ENCODE data around the gene NQO2. TPM values are rescaled to one million over a fixed set of nuclear protein-coding genes. Genes with fewer than 3 reads are reported as not detected.

Gene NQO2
- polyA plus RNA-seq, 1 of the 3 experiments (the other 2 are of a cell fraction) = 19.2 TPM

DNA sequence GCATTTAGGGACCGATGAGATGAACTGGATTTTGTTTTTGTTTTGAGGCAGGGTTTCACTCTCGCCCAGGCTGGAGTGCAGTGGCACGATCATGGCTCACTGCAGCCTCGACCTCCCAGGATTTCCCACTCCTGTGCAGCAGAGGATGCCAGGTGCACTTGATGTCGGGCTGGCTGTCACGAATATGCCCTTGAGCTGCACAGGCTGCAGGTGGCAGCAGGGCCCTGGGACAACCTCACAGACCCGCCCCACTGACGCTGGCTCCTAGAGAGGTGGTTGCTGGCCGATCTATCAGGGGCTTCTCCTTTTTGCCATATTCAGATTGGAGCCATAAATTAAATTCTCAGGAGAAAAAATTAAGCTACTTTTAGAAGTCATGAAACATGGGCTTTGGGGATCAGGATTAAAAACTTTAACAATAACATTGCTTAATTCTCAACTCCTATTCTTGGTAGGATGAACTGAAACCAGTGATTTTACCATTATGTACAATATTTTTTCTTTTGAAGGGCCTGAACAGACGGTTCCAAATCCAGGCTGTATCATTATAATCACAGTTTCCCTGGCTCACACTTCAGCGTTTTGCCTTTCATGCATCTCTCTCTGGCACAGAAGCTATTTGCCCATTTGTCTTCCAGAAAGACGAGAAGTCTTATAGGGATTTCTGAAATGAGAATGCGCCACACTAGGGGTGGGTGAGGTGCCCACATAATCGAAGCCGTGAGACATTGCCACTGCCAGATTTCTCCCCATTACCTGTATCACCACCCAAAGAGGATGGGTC lies 32.4 kb downstream of the NQO2 start:
- Histone ChIP-seq H3K79me2 (ENCODE audit: insufficient read depth) (no peaks in the 10 kb centered on the region), H3K27ac (ENCODE audit: low read depth in 2 of 2, low read length in 1 of 2) (no peak overlapping the region), H3K27me3 (ENCODE audit: insufficient read depth) (no peaks in the 10 kb centered on the region), H3K9me3 (no peaks in the 10 kb centered on the region), H3K4me2 (no peak overlapping the region), H2AFZ (ENCODE audit: low read depth) (no peak overlapping the region), H3K9ac (no peak overlapping the region), H4K20me1 (ENCODE audit: insufficient read depth) (no peaks in the 10 kb centered on the region), H3F3A (replicated peaks; ENCODE audit: insufficient read depth) (no peaks in the 10 kb centered on the region), H3K4me1 (ENCODE audit: control insufficient read depth in 1 of 2, insufficient read depth in 2 of 2, low read depth in 1 of 2, low read length in 1 of 2) (no peaks in the 10 kb centered on the region), H3K4me3 (ENCODE audit: low read depth in 2 of 2, low read length in 1 of 2) (no peak overlapping the region), H3K9me2 (no peaks in the 10 kb centered on the region), H3K36me3 (replicated peaks in 1 of 2; ENCODE audit: control insufficient read depth in 1 of 2, insufficient read depth in 2 of 2, low read length in 1 of 2) (no peaks in the 10 kb centered on the region)
- WGBS (ENCODE audit: low lambda C conversion rate) = 71% methylated on average over 12 of the region's 15 CpGs
- no peak for DNase-seq
- ChIA-PET CTCF (interaction anchor here (1.6 kb wide), 1 partner anchor 42 kb away, joined by 4 read pairs; no protein-coding TSS in a partner anchor), POLR2A (no interaction called here)
- TF ChIP-seq GATA2 (CRISPR knock-in tag; IDR thresholded peaks at IDR 0.05) (no peak), POLR2AphosphoS5 (IDR thresholded peaks at IDR 0.05; ENCODE audit: low read depth, low read length) (no peak), FOSL2 (IDR thresholded peaks at IDR 0.05; ENCODE audit: borderline replicate concordance, low read depth) (no peak), RCOR1 (IDR thresholded peaks at IDR 0.05; ENCODE audit: low read length) (no peak), MEF2A (IDR thresholded peaks at IDR 0.05; ENCODE audit: borderline replicate concordance, low read depth) (no peak), TAF1 (IDR thresholded peaks at IDR 0.05; ENCODE audit: borderline replicate concordance, low read depth, low read length) (no peak), RAD21 (IDR thresholded peaks at IDR 0.05; ENCODE audit: low read length) (no peak), EZH2phosphoT487 (IDR thresholded peaks at IDR 0.05; ENCODE audit: borderline replicate concordance, low read depth) (no peak), RXRA (IDR thresholded peaks at IDR 0.05; ENCODE audit: borderline replicate concordance, low read depth) (no peak), GABPA (IDR thresholded peaks at IDR 0.05; ENCODE audit: low read depth) (no peak), EP300 (IDR thresholded peaks at IDR 0.05; ENCODE audit: borderline replicate concordance in 1 of 2, low read depth in 1 of 2, low read length in 1 of 2) (no peak), SMC3 (IDR thresholded peaks at IDR 0.05; ENCODE audit: low read depth, low read length) (no peak), FOXJ3 (CRISPR knock-in tag; IDR thresholded peaks at IDR 0.05) (no peak), TCF12 (IDR thresholded peaks at IDR 0.05) (no peak)
- TF ChIP-seq, protein P1, sequence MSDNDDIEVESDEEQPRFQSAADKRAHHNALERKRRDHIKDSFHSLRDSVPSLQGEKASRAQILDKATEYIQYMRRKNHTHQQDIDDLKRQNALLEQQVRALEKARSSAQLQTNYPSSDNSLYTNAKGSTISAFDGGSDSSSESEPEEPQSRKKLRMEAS (IDR thresholded peaks at IDR 0.05; ENCODE audit: low read depth) = no peak
- TF ChIP-seq, protein P2, sequence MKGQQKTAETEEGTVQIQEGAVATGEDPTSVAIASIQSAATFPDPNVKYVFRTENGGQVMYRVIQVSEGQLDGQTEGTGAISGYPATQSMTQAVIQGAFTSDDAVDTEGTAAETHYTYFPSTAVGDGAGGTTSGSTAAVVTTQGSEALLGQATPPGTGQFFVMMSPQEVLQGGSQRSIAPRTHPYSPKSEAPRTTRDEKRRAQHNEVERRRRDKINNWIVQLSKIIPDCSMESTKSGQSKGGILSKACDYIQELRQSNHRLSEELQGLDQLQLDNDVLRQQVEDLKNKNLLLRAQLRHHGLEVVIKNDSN (IDR thresholded peaks at IDR 0.05; ENCODE audit: borderline replicate concordance, low read depth) = no peak
- TF ChIP-seq, protein P3, sequence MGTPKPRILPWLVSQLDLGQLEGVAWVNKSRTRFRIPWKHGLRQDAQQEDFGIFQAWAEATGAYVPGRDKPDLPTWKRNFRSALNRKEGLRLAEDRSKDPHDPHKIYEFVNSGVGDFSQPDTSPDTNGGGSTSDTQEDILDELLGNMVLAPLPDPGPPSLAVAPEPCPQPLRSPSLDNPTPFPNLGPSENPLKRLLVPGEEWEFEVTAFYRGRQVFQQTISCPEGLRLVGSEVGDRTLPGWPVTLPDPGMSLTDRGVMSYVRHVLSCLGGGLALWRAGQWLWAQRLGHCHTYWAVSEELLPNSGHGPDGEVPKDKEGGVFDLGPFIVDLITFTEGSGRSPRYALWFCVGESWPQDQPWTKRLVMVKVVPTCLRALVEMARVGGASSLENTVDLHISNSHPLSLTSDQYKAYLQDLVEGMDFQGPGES (IDR thresholded peaks at IDR 0.05; ENCODE audit: low read depth, low read length) = no peak
